GM18526 (cell line): Measurements from ENCODE around the gene STON2.

ENCODE experiments used
- POLR2A ChIP-seq: IDR thresholded peaks from 3 replicates; pipeline ENCODE4 v1.6.1; 2011; ENCODE audit not compliant: insufficient read length; ENCODE audit errors: extremely low read depth

Gene STON2

DNA sequence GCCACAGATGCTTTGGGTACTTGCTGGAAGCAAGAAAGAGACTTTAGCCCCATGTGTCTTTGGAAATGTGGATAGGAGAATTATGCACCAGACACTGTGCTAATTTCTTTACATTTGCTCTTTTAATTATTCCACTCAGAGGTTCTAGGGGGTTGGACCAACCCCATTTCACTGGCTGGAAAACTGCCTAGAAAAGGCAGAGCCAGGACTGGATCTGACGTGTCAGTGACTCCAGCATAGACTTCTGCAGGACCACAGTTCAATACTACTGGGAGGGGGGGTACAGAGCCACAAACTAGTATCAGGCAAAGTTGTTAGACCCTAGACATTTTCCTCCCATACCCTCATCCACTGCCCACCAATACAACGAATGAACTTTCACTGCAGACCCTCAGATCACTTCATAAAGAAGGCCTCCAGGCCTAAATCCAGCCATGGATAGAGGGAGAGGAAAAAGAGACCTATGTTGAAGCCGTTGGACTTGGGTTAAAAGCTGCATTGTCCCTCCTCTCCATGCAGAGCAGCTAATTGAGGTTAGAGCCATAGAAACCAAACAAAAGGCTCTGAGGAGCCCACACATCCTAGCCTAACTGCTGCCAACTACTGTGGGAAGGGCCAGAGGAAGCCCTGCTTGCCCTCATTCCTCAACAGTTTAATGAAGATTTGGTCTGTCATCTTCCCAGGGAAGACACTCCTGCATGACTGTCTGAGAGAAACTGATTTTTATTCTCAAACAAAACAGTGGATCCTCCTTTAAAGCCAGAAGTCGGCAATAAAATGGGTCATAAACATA, 68.7 kb downstream of the STON2 start:
- TF ChIP-seq POLR2A: no peak

DNA sequence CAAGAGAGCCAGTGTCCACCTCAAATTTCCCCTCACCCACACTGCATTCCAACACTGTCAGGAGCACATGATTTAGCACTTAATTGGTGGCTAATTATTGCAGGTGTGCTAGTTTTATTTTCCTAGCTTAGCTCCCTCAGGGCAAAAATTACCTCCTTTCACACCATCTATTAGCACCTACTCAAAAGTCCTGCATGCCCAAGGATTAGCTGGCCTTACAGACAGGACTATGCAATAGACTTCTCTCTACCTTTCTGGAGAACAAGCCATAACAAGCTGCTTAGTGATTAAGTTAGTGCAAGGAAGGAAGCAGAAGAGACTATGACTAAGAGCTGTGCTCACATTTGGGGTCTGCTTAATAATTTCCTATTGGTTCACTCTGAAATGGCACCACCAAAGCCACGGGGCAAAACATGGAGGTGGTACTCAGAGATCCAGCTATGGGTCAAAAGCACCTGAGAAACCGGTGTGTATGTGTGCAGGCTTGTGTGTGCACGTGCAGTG, 69.5 kb downstream of the STON2 start:
- no peak for TF ChIP-seq POLR2A

DNA sequence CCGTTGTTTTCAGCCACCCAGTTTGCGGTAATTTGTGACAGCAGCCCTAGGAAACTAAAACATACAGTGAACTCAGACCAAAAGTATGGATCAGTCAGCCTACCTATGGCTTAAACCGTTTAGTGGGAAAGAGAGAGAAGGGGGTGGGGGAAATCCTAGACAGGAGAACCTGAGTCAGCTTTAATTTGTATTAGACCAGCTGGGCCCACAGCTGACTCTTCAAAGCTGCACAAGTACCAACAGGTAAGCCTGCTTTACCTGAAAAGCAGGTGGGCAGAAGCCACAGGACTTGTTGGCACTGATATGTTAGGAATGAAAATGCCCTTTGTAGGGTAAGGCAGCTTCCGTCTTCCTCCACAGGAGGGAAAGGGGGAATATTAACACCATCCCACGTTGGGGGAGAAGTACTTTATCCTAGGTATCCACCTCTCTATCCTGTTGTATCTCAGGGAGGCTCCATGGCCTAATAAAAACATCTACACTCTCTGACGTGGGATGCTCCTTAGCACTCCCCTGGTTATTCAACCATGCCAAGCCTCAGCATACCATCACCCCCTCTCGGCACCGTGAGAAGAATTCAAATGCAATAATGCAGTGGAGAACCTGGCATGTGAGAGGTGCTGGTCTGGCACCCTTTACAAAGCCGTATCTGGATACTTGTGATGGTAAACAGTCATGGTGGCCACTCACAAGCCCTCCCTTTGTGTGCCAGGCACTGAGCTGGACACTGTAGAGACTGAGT, 70.3 kb downstream of the STON2 start:
- no peak for TF ChIP-seq POLR2A

DNA sequence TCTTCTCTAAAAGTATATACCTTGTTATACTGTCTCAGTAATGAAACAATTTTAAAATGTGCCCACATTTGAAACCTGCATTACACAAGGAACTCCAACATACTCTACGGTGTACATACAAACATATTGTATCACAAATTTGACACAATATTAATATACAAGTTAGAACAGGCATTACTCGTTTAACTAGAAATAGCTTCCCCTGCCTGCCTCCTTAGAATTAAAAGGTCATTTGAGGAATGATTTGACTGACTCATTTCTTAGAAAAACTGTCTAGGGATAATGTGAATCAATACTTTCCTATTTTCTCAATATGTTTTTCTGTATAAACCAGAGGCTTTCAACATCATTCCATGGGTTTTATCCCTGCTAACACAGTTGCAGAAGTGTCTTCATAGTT, 73.7 kb downstream of the STON2 start:
- no peak for TF ChIP-seq POLR2A

DNA sequence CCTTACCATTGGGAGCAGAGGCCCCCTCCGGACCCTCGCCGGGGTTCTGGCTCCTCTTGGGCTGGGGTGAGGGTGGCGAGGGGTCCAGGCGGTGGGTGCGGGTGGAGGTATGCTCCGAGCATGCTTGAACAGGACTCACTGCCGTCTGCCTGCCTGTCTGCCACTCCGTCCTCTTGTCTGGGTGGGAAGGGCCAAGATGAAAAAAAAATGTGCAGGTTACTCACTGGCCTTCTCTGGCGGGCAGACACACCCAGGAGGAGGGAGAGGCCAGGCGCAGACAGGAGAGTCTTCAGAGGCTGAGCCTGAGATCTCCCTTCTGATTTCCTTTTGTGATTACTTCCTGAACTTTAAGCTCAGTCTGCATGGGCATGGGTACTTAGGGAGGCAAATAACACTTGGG, 76.1 kb downstream of the STON2 start:
- TF ChIP-seq POLR2A: no peak

DNA sequence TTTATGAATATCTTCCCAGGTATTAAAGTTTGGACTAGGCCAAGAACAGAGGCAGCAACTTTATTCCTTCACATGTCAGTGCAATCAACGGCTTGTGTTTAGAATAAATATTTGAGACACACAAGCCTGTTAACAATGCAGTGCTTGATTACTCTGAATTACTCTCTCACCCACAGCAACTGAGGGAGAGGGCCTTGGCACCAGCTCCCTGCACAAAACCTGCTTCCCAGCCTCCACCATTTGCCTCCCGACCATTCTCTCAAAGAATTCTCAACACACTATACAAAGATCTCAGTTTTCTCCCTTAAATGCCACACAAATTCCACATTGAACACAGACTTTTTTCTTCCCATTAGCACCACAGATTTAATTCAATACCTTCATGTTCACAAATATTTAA, 77.0 kb downstream of the STON2 start:
- no peak for TF ChIP-seq POLR2A

DNA sequence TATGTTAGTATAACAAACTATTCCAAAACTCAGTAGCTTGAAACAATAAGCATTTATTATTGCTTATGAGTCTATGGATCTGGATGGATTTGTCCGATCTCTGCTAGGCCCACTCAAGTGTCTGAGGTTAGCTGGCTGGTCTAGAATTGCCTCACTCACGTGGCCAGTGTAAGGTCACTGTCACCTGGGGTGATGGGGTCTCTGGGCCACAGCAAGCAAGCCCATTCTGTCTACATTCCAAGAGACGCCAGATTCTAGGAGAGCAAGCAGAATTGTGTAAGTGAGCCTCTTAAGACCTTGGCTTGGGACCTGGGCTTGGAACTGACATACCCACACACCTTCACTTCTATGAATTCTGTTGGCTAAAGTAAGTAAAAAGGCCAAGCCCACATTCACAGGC, 80.2 kb downstream of the STON2 start:
- no peak for TF ChIP-seq POLR2A

DNA sequence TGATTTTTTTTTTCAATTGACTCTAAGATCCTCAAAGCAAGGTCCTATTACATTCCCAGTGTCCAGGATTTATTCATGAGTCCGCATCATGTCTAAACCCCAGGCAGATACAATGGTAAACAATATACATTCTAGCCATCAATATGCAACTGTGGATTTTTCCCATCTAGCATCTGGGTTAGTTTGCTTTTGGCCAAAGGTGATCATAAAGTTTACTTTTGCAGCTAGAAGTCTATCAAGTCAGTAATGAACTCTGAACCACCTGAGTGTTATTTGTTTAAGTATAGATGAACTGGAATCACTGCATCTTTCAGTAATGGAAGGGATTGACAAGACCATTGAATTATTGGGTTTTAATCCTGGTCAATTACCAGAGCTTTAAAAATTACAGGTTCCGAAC, 80.8 kb downstream of the STON2 start:
- no peak for TF ChIP-seq POLR2A

DNA sequence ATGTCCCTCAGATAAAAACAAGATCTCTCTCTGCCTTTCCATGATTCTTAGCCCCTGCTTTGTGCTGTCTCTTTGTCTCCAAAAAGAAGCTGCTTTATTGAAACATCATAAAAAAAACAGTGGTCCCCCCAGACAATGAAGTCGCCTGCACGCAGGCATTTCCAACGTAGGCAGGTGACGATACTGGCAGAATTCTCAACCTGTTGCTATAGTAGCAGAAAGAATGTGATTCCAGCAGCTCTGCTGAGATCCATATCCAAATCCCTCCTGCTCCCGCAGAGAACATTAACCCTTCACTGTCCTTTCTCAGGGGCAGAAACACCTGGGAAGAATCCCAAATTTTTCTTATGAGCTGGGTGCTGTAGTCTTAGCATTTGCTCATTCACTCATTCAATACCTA, 84.8 kb downstream of the STON2 start:
- TF ChIP-seq POLR2A: no peak

DNA sequence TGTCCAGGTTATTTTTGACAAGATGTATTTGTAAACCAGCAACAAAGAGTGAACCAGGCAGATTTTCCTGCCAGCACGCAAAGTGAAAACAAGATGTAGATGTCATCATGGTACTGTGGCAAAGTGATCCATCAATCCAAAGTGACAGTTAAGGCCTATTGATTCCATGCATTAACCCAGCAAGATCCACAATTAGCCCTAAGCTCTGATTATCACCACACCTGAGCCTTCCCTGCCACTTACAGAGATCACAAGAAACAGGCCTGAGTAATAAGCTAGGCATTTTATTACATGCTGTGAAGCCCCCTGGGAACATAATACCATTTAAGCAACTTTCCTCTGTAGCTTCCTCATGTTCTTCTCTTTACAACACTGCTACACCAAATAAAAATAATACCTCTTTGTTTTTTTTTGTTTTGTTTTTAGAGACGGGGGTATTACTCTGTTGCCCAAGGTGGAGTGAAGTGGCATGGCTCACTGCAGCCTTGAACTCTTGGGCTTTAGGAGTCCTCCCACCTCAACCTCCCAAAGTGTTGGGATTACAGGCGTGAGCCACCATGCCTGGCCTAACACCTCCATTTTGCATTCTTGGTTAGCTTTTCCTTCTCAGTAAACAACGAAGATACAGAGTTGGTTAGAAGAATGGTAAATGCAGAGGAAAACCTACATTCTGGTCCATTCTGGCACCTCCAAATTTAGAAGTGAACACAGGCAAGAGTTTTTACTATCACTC, 85.5 kb downstream of the STON2 start:
- no peak for TF ChIP-seq POLR2A

DNA sequence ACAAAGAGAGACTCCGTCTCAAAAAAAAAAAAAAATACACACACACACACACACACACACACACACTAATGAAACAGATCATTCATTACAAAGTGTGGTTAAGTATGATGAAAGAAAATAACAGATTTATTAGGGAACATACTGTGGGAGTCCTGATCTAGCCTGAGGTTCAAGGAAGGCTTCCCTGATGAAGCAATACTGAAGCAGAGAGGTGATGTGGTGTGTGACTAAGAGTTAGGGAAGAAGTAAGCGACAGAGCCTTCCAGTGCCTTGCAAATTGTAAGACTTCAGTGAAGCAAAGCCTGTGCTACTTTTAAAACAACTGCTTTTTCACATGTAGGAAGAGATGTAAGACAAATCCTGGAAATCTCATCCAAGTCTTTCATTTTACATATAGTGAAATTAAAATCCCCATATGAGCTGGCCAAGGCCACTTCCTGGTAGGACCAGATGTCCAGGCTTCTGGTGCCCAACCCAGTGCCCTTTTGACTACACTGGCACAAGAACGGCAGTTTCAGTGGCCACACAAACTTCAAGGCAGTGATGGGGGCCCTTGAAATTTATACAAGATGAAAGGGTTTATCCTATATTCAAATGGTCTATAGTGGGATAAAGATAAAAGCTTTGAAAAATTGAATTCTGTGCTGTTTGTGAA, 86.2 kb downstream of the STON2 start:
- TF ChIP-seq POLR2A: no peak

DNA sequence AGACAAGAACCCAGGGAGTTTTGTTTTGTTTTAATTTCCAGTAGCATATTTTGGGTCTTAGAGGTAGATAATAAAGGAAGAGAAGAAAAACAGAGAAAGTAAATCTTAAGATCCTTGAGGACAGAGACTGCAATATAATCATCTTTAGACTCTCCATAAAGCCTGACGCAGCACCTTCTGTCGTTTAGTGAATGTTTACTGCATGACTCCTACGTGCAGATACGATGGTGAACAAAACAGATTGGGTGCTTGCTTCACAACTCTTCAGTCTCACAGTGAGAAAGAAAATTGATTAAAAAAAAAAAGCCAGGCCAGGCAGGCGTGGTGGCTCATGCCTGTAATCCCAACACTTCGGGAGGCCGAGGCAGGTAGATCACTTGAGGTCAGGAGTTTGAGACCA, 86.9 kb downstream of the STON2 start:
- TF ChIP-seq POLR2A: no peak

DNA sequence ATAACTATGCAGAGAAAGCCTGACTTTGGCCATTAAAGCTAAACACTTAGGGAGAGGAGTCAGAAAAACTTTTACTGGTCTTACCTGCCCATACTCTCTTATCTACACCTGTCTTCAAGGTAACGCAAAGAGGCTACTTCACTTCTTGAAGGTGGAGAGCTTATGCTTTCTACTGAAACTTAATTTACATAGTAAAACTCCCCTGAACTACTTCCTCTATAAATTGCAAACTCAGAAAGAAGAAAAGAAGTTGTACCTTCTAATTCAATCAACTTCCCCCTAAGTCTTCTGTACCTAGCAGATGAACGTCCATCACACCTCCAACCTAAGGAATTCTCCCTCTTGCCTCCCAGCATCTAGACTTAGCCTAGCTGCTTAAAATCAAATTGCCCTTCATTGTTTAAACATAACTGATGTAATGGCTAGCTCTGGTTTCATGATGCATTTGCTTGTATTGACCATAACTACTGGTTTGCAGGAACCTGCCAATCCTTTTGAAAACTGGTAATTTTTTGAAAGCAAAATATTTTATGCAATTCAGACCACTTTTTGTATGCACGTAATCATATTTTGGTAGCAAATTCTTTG, 87.7 kb downstream of the STON2 start:
- no peak for TF ChIP-seq POLR2A

DNA sequence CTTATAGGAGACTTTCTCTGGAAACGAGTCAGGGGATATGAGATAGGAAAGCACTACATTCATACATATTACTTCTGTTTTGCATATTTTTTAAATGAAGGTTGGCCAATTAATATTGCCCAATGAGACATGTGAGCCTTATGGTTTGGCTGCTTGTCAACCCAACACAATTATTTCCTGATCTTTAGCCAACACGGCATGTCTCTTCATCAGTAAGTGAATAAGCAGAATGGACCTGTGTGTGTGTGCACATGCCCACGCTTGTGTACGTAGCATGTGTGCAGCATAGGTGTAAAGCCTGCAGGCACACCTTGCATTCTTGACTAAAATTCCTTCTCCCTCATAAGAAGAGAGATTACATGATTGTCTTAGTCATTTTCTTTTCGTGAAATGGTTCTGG, 88.3 kb downstream of the STON2 start:
- no peak for TF ChIP-seq POLR2A

DNA sequence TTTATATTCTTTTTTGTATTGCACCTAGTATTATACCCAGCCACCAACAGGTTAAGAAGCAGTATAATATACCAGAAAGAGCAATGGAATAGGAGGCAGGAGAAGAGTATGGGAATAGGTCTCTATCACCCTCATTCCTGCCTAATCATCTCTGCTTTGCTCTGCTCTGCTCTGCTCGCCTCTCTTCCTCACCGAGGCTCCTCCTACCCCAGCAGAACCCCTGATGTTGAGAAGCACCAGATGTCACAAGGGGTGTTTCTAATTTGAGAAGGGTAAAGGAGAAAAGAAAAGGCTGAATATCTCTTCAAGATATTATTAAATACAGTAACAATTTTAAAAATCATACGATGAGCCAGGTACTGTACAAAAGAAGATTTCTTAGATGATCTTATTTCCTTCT, 89.0 kb downstream of the STON2 start:
- TF ChIP-seq POLR2A: no peak
